ENCODE measurements around the gene SLC25A22. TPM values are rescaled to one million over a fixed set of nuclear protein-coding genes. Genes with fewer than 3 reads are reported as not detected.

SLC25A22 gene
- polyA plus RNA-seq, 1 donor (not counting 4 experiments of a cell fraction or from before 2014, with no cell fraction given) = 13.5 TPM

- H3K4me3 ChIP-seq (ENCODE audit: control insufficient read depth in 2 of 3, extremely low read depth in 1 of 3, insufficient read depth in 2 of 3, low read depth in 1 of 3, low read length in 3 of 3) = no peak overlapping the region
- TF ChIP-seq EZH2 (IDR thresholded peaks at IDR 0.05; ENCODE audit: low read length) (no peak), CTCF (optimal IDR thresholded peaks at IDR 0.05 in 1 of 3, IDR thresholded peaks at IDR 0.05 in 1 of 3, conservative IDR thresholded peaks at IDR 0.05 in 1 of 3; ENCODE audit: extremely low read depth in 1 of 3, insufficient read depth in 2 of 3, low read length in 3 of 3) (no peak)
- no peak overlapping the region for H3K4me2 ChIP-seq (ENCODE audit: control insufficient read depth, extremely low read depth, insufficient read depth, low read depth, low read length)
- H3K9me3 ChIP-seq (ENCODE audit: control insufficient read depth, low read depth, low read length) = no peaks in the 10 kb centered on the region
- dilution Hi-C loops (cut with MboI; ENCODE audit: extremely low pct_ligation_motif_present, low sequenced_read_pairs) = no loop called here
- H3K36me3 ChIP-seq (ENCODE audit: control insufficient read depth in 2 of 2, extremely low read depth in 1 of 2, insufficient read depth in 2 of 2, low read length in 2 of 2) = peaks cover 28 to 30% of the 10 kb centered on the region in 2 experiments
- no peak for FAIRE-seq
- H3K27ac ChIP-seq (ENCODE audit: control insufficient read depth, insufficient read depth, low read length) = no peak overlapping the region
- H3K9me1 ChIP-seq (ENCODE audit: control insufficient read depth, extremely low read depth, insufficient read depth, low read length) = peaks cover 3% of the 10 kb centered on the region
- H2AFZ ChIP-seq (ENCODE audit: control insufficient read depth, low read length) = no peak overlapping the region
- H3K27me3 ChIP-seq (ENCODE audit: control insufficient read depth, extremely low read depth, insufficient read depth, low read length) = no peaks in the 10 kb centered on the region
- H4K20me1 ChIP-seq (ENCODE audit: control insufficient read depth, extremely low read depth, insufficient read depth, low read length) = peaks cover 16% of the 10 kb centered on the region
- no peak for DNase-seq (ENCODE audit: low read depth, low spot score)
- no peak overlapping the region for H3K9ac ChIP-seq (ENCODE audit: control insufficient read depth, extremely low read depth, insufficient read depth, low read length)
- H3K4me1 ChIP-seq (ENCODE audit: control insufficient read depth, extremely low read depth, insufficient read depth, low read length) = peaks cover 41% of the 10 kb centered on the region
- H3K79me2 ChIP-seq (ENCODE audit: control insufficient read depth, insufficient read depth, low read length) = peaks cover 66% of the 10 kb centered on the region
These were observed 38.6 kb upstream of the SLC25A22 start for GRCh38 chr11:836700-837099.

DNA sequence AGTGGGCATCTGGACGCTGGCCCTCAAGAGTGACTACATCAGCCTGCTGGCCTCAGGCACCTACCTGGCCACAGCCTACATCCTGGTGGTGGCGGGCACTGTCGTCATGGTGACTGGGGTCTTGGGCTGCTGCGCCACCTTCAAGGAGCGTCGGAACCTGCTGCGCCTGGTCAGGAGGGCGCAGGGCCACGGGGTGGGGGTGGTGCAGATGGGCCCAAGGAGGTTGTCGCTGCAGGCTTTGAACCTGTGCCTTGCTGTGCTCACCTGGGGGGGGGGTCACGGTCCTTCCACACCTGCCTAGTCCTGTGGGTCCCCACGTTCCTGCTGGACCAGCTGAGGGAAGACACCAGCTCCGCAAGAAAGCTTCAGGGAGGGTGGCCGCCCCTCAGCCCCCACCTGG, 38.2 kb upstream of the SLC25A22 start:
- Histone ChIP-seq H3K4me2 (ENCODE audit: control insufficient read depth, extremely low read depth, insufficient read depth, low read depth, low read length) (no peak overlapping the region), H3K27ac (ENCODE audit: control insufficient read depth, insufficient read depth, low read length) (no peak overlapping the region), H3K27me3 (ENCODE audit: control insufficient read depth, extremely low read depth, insufficient read depth, low read length) (no peaks in the 10 kb centered on the region), H3K9me3 (ENCODE audit: control insufficient read depth, low read depth, low read length) (no peaks in the 10 kb centered on the region), H3K9me1 (ENCODE audit: control insufficient read depth, extremely low read depth, insufficient read depth, low read length) (peaks cover 3% of the 10 kb centered on the region), H3K79me2 (ENCODE audit: control insufficient read depth, insufficient read depth, low read length) (peaks cover 62% of the 10 kb centered on the region), H4K20me1 (ENCODE audit: control insufficient read depth, extremely low read depth, insufficient read depth, low read length) (peaks cover 15% of the 10 kb centered on the region), H3K36me3 (ENCODE audit: control insufficient read depth in 2 of 2, extremely low read depth in 1 of 2, insufficient read depth in 2 of 2, low read length in 2 of 2) (peaks cover 28% of the 10 kb centered on the region in 2 experiments), H3K4me1 (ENCODE audit: control insufficient read depth, extremely low read depth, insufficient read depth, low read length) (peaks cover 43% of the 10 kb centered on the region), H3K4me3 (ENCODE audit: control insufficient read depth in 2 of 3, extremely low read depth in 1 of 3, insufficient read depth in 2 of 3, low read depth in 1 of 3, low read length in 3 of 3) (no peak overlapping the region), H3K9ac (ENCODE audit: control insufficient read depth, extremely low read depth, insufficient read depth, low read length) (no peak overlapping the region), H2AFZ (ENCODE audit: control insufficient read depth, low read length) (no peak overlapping the region)
- no peak for TF ChIP-seq EZH2 (IDR thresholded peaks at IDR 0.05; ENCODE audit: low read length)
- TF ChIP-seq CTCF (optimal IDR thresholded peaks at IDR 0.05 in 1 of 3, IDR thresholded peaks at IDR 0.05 in 1 of 3, conservative IDR thresholded peaks at IDR 0.05 in 1 of 3; ENCODE audit: extremely low read depth in 1 of 3, insufficient read depth in 2 of 3, low read length in 3 of 3) = no peak
- FAIRE-seq = no peak
- dilution Hi-C loops (cut with MboI; ENCODE audit: extremely low pct_ligation_motif_present, low sequenced_read_pairs) = no loop called here
- DNase-seq (ENCODE audit: low read depth, low spot score) = no peak
